Smooth muscle cell (in vitro differentiated cells): ENCODE results near the gene TAL2. TPM values are rescaled to one million over a fixed set of nuclear protein-coding genes. Genes with fewer than 3 reads are reported as not detected.

ENCODE experiments used
- DNase-seq: peaks from one replicate; lab custom pipeline; 2025; ENCODE audit not compliant: unreplicated experiment; lab: John Stamatoyannopoulos, UW
- H2AFZ ChIP-seq: fragments of 200-600 bp; sonication (generic); 2 replicates; pipeline ENCODE4 v1.6.0; 2016; ENCODE audit warnings: antibody characterized with exemption, low read depth, mild to moderate bottlenecking
- H3F3A ChIP-seq: fragments of 200-600 bp; sonication (generic); 2 replicates; pipeline ENCODE4 v1.6.0; 2017; ENCODE audit warnings: antibody characterized with exemption, low read depth
- H3K27ac ChIP-seq: fragments of 200-600 bp; sonication (generic); 2 replicates; pipeline ENCODE4 v1.5.1; 2016; ENCODE audit warnings: low read depth, mild to moderate bottlenecking
- H3K27me3 ChIP-seq: fragments of 200-600 bp; sonication (generic); 2 replicates; pipeline ENCODE4 v1.6.1; 2016; ENCODE audit warnings: low read depth, mild to moderate bottlenecking
- H3K36me3 ChIP-seq: fragments of 200-600 bp; sonication (generic); 2 replicates; pipeline ENCODE4 v1.5.1; 2016; ENCODE audit warnings: low read depth
- H3K4me1 ChIP-seq: fragments of 200-600 bp; sonication (generic); 2 replicates; pipeline ENCODE4 v1.5.1; 2016; ENCODE audit warnings: low read depth
- H3K4me2 ChIP-seq: fragments of 200-600 bp; sonication (generic); 2 replicates; pipeline ENCODE4 v1.6.0; 2016; ENCODE audit warnings: mild to moderate bottlenecking
- H3K4me3 ChIP-seq: fragments of 200-600 bp; sonication (generic); 2 replicates; pipeline ENCODE4 v1.5.1; 2016; ENCODE audit warnings: mild to moderate bottlenecking
- H3K79me2 ChIP-seq: fragments of 200-600 bp; sonication (generic); 2 replicates; pipeline ENCODE4 v1.6.0; 2016; ENCODE audit warnings: low read depth, mild to moderate bottlenecking
- H3K9ac ChIP-seq: fragments of 200-600 bp; sonication (generic); 2 replicates; pipeline ENCODE4 v1.6.0; 2016; ENCODE audit warnings: low read depth
- H3K9me3 ChIP-seq: fragments of 200-600 bp; sonication (generic); replicated peaks from 2 replicates; pipeline ENCODE4 v1.5.1; 2016; ENCODE audit warnings: low read depth
- H4K20me1 ChIP-seq: fragments of 200-600 bp; sonication (generic); 2 replicates; pipeline ENCODE4 v1.6.0; 2016; ENCODE audit warnings: low read depth
- WGBS: methylation state at CpG from one replicate; pipeline ENCODE4 v1.1.7; 2016; ENCODE audit warnings: low lambda C conversion rate; 5-methylcytosine and 5-hydroxymethylcytosine counted together
- polyA plus RNA-seq: library from polyadenylated mRNA; unstranded; fragments of >200 nt; fragmentation: Nextera tagmentation; extraction: Ambion mirVana; gene quantifications from 2 replicates; pipeline ENCODE4 v1.2.1, GENCODE V29; 2016
- total RNA-seq: library from RNA; depleted of rRNA; stranded (reverse); fragments of >200 nt; gene quantifications from 2 replicates; pipeline ENCODE4 v1.2.3, GENCODE V29; 2014
- TF ChIP-seq, protein P1 (sequence below): fragments of 200-600 bp; sonication (generic); IDR thresholded peaks from 2 replicates; pipeline ENCODE4 v1.5.1; 2017; ENCODE audit warnings: borderline replicate concordance, mild to moderate bottlenecking, antibody characterized with exemption; ENCODE audit not compliant: insufficient read depth, poor library complexity, severe bottlenecking

The TAL2 gene
- total and polyA plus RNA-seq, 2 experiments from 2014 or later = 0.49 to 0.59 TPM

DNA sequence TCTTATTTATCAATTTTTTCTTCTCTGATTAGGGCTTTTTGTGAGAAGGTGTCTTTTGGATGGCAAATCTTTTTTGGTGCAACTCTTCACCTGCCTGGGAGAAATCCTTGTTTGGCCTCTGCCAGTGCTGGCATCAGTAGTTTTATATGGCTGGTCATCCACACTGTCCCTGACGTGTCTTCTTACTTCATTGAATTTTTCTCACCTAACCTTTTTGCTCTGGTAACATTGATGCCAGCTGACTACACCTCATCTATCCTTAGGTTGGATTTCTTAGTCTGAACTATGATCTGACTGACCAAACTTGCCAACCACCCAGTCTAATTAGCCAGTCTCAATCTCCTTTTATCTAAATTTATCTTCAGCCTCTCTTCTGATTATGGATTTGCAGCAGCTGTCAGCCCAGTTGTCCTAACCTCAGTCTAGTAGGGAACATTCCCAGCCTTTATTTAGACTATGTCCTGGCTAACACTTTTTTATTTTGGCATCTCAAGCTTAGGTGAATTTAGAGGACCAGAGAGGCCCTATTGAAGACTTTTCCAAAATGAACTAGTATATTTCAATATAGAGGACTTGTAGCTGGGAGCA lies 21.5 kb downstream of the TAL2 start:
- 86% methylated on average over 1 of the region's 1 CpG for WGBS
- H3F3A ChIP-seq = peaks cover 5% of the 10 kb centered on the region

DNA sequence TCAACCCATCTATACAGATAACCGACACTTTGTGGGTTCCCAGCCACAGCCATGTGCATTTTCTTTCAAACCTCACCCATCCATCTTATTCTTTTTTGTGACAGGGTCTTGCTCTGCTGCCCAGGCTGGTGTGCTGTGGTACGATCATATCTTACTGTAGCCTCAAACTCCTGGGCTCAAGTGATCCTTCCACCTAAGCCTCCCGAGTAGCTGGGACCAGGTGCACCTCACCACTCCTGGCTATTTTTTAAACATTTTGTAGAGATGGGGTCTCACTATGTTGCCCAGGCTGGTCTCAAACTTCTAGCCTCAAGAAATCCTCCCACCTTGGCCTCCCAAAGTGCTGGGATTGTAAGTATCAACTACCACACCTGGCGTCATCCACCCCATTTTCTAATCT lies 24.7 kb downstream of the TAL2 start:
- Histone ChIP-seq H2AFZ (no peak overlapping the region), H3K4me1 (no peaks in the 10 kb centered on the region), H3K4me2 (no peak overlapping the region), H3K27me3 (peaks cover 5% of the 10 kb centered on the region), H3K79me2 (no peaks in the 10 kb centered on the region), H3K9me3 (no peaks in the 10 kb centered on the region), H3K36me3 (no peaks in the 10 kb centered on the region), H4K20me1 (no peaks in the 10 kb centered on the region), H3K9ac (no peak overlapping the region), H3K27ac (no peak overlapping the region), H3K4me3 (no peak overlapping the region), H3F3A (peaks cover 5% of the 10 kb centered on the region)
- WGBS = 95% methylated on average over 4 of the region's 4 CpGs
- DNase-seq = no peak
- TF ChIP-seq, protein P1, sequence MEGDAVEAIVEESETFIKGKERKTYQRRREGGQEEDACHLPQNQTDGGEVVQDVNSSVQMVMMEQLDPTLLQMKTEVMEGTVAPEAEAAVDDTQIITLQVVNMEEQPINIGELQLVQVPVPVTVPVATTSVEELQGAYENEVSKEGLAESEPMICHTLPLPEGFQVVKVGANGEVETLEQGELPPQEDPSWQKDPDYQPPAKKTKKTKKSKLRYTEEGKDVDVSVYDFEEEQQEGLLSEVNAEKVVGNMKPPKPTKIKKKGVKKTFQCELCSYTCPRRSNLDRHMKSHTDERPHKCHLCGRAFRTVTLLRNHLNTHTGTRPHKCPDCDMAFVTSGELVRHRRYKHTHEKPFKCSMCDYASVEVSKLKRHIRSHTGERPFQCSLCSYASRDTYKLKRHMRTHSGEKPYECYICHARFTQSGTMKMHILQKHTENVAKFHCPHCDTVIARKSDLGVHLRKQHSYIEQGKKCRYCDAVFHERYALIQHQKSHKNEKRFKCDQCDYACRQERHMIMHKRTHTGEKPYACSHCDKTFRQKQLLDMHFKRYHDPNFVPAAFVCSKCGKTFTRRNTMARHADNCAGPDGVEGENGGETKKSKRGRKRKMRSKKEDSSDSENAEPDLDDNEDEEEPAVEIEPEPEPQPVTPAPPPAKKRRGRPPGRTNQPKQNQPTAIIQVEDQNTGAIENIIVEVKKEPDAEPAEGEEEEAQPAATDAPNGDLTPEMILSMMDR = no peak

More for the DNA sequence above, 21.5 kb downstream of the TAL2 start:
- Histone ChIP-seq H3K36me3 (no peaks in the 10 kb centered on the region), H4K20me1 (no peaks in the 10 kb centered on the region), H3K9ac (no peak overlapping the region), H3K4me3 (no peak overlapping the region), H3K4me2 (no peak overlapping the region), H3K27ac (no peak overlapping the region), H2AFZ (no peak overlapping the region), H3K27me3 (no peaks in the 10 kb centered on the region), H3K79me2 (no peaks in the 10 kb centered on the region), H3K9me3 (no peaks in the 10 kb centered on the region), H3K4me1 (peaks cover under 1% of the 10 kb centered on the region)
- no peak for DNase-seq
- TF ChIP-seq, protein P1 = no peak

DNA sequence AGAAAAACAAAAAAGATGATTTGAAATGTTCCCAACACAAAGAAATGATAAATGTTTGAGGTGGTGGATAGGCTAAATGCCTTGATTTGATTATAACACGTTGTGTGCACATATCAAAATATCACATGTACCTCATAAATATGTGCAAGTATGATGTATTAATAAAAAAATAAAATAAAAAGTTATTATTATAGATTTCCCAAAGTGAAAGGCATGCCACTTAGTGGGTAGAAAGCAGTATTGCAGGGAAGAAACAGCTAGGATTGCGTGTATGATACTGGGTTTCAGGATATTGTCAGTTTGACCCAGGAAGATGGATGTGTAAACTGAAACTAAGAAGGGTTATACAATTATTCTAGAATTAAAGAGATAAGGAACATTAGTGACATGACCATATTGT lies 28.5 kb downstream of the TAL2 start:
- no peaks in the 10 kb centered on the region for H3K9me3 ChIP-seq
- H3K36me3 ChIP-seq = no peaks in the 10 kb centered on the region
- H4K20me1 ChIP-seq = no peaks in the 10 kb centered on the region
- TF ChIP-seq, protein P1 = peak; percentile 51
- no peaks in the 10 kb centered on the region for H3F3A ChIP-seq
- H3K27ac ChIP-seq = no peak overlapping the region
- no peak overlapping the region for H3K9ac ChIP-seq
- H3K4me2 ChIP-seq = no peak overlapping the region
- peaks cover 25% of the 10 kb centered on the region for H3K27me3 ChIP-seq
- H3K4me1 ChIP-seq = peaks cover 18% of the 10 kb centered on the region
- no peak overlapping the region for H2AFZ ChIP-seq
- H3K79me2 ChIP-seq = peaks cover 2% of the 10 kb centered on the region
- no peak overlapping the region for H3K4me3 ChIP-seq
- WGBS = 21% methylated on average over 2 of the region's 2 CpGs
- DNase-seq = no peak
